Neural cell (in vitro differentiated cells): Measurements from ENCODE around the gene UPK3BL1.
"Not testable (repeated sequence)": the region's sequence is repeated elsewhere in the genome, so short reads cannot be mapped to it uniquely, and the experiment has no call there.

Source experiments
- CTCF ChIP-seq: fragments of 450-650 bp; IDR thresholded peaks from 2 replicates; pipeline ENCODE4 v1.5.1; 2014; ENCODE audit warnings: antibody characterized with exemption, mild to moderate bottlenecking, moderate library complexity; ENCODE audit not compliant: poor library complexity, severe bottlenecking
- EP300 ChIP-seq: fragments of 450-650 bp; conservative IDR thresholded peaks from 2 replicates; pipeline ENCODE4 v1.6.1; 2014; ENCODE audit warnings: antibody characterized with exemption, mild to moderate bottlenecking, moderate library complexity; ENCODE audit not compliant: poor library complexity, severe bottlenecking
- EZH2 ChIP-seq: fragments of 200-600, 300-800 bp; shearing (Covaris generic), sonication (generic); IDR thresholded peaks from 2 replicates; pipeline ENCODE4 v1.6.1; 2014; ENCODE audit warnings: antibody characterized with exemption, low read length, borderline replicate concordance, mild to moderate bottlenecking; ENCODE audit not compliant: insufficient read depth, poor library complexity, severe bottlenecking
- MXI1 ChIP-seq: fragments of 450-650 bp; conservative IDR thresholded peaks from 2 replicates; pipeline ENCODE4 v1.6.1; 2014; ENCODE audit warnings: antibody characterized with exemption, mild to moderate bottlenecking; ENCODE audit not compliant: poor library complexity, severe bottlenecking
- POLR2AphosphoS5 ChIP-seq: IDR thresholded peaks from 2 replicates; pipeline ENCODE4 v1.6.1; 2012
- RAD21 ChIP-seq: fragments of 450-650 bp; conservative IDR thresholded peaks from 2 replicates; pipeline ENCODE4 v1.6.1; 2014; ENCODE audit warnings: antibody characterized with exemption, mild to moderate bottlenecking, moderate library complexity
- REST ChIP-seq: IDR thresholded peaks from 2 replicates; pipeline ENCODE4 v1.6.1; 2012; ENCODE audit warnings: borderline replicate concordance
- TAF1 ChIP-seq: IDR thresholded peaks from 2 replicates; pipeline ENCODE4 v1.6.1; 2012; ENCODE audit warnings: low read depth

GRCh38 chr7:102643404-102643803 lies 813 bp upstream of the UPK3BL1 start:
- TF ChIP-seq CTCF, RAD21, EP300, TAF1, EZH2, REST, POLR2AphosphoS5, MXI1: not testable (repeated sequence)
